ENCODE data around the gene SMIM10L2A.

Gene SMIM10L2A

DNA sequence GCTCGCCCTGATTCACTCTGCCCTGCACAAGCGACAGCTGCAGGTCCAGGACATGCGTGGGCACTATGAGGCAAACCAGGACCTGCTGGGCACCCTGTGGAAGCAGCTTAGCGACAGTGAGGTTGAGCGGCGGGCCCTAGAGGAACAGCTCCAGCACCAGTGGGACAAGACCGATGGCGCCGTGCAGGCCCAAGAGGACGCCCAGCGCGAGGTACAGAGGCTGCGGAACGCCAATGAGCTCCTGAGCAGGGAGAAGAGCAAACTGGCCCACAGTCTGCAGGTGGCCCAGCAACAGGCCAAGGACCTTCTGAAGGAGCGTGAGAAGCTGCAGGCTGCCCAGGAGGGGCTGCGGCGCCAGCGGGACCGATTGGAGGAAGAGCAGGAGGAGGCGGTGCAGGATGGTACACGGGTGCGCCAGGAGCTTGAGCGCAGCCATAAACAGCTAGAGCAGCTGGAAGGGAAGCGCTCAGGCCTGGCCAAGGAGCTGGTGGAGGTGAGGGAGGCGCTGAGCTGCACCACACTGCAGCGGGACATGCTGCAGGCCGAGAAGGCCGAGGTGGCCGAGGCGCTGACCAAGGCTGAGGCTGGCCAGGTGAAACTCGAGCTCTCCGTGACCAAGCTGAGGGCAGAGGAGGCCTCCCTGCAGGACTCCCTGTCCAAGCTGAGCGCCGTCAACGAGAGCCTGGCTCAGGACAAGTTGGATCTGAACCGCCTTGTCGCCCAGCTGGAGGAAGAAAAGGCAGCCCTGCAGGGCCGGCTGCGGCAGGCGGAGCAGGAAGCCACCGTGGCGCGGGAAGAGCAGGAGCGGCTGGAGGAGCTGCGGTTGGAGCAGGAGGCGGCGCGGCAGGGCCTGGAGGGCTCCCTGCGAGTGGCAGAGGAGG, 12.8 kb downstream of the SMIM10L2A start:
- TF ChIP-seq, protein P1, sequence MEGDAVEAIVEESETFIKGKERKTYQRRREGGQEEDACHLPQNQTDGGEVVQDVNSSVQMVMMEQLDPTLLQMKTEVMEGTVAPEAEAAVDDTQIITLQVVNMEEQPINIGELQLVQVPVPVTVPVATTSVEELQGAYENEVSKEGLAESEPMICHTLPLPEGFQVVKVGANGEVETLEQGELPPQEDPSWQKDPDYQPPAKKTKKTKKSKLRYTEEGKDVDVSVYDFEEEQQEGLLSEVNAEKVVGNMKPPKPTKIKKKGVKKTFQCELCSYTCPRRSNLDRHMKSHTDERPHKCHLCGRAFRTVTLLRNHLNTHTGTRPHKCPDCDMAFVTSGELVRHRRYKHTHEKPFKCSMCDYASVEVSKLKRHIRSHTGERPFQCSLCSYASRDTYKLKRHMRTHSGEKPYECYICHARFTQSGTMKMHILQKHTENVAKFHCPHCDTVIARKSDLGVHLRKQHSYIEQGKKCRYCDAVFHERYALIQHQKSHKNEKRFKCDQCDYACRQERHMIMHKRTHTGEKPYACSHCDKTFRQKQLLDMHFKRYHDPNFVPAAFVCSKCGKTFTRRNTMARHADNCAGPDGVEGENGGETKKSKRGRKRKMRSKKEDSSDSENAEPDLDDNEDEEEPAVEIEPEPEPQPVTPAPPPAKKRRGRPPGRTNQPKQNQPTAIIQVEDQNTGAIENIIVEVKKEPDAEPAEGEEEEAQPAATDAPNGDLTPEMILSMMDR (conservative IDR thresholded peaks at IDR 0.05), result no peak

DNA sequence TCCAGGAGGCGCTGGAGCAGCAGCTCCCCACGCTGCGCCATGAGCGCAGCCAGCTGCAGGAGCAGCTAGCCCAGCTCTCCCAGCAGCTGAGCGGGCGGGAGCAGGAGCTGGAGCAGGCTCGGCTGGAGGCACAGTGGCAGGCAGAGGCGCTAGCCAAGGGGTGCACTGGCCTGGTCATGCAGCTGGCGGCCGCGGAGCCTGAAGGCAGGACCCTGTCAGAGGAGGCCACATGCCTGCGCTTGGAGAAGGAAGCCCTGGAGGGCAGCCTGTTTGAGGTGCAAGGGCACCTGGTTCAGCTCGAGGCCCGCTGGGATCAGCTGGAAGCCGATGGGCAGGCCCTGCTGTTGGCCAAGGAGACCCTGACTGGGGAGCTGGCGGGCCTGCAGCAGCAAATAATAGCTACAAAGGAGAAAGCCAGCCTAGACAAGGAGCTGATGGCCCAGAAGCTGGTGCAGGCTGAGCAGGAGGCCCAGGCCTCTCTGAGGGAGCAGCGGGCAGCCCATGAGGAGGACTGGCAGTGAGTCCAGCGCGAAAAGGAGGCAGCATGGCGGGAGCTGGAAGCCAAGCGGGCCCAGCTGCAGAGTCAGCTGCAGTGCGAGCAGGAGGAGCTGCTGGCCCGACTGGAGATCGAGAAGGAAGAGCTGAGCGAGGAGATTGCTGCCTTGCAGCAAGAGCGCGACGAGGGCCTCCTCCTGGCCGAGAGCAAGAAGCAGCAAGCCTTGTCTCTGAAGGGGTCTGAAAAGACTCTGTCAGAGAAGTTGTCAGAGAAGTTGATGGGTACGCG, 13.6 kb downstream of the SMIM10L2A start:
- no peak overlapping the region for H3K27ac ChIP-seq
- TF ChIP-seq, protein P1 (conservative IDR thresholded peaks at IDR 0.05), result no peak

More for the DNA sequence above, 12.8 kb downstream of the SMIM10L2A start:
- no peak overlapping the region for H3K27ac ChIP-seq

- H3K27ac ChIP-seq, result no peak overlapping the region
- TF ChIP-seq, protein P1 (conservative IDR thresholded peaks at IDR 0.05), result no peak
Measured at GRCh38 chrX:135435933-135436332, 14.2 kb downstream of the SMIM10L2A start.

DNA sequence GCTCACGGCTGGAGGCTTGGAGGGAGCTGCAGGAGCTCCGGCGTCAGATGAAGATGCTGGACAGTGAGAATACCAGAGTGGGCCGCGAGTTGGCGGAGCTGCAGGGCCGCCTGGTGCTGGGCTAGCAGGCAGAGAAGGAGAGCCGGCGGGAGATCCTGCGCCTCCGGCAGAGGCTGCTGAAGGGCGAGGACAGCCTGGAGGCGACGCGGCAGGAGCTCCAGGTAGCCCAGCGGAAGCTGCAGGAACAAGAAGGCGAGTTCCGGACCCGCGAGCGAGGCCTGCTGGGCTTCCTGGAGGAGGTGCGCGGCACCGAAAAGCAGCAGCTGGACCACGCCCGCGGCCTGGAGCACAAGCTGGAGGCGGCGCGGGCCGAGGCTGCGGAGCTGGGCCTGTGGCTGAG, 14.7 kb downstream of the SMIM10L2A start:
- TF ChIP-seq, protein P1 (conservative IDR thresholded peaks at IDR 0.05), result no peak
- no peak overlapping the region for H3K27ac ChIP-seq

GRCh38 chrX:135436966-135437866, 15.5 kb downstream of the SMIM10L2A start:
- TF ChIP-seq, protein P1 (conservative IDR thresholded peaks at IDR 0.05), result no peak
- no peak overlapping the region for H3K27ac ChIP-seq

DNA sequence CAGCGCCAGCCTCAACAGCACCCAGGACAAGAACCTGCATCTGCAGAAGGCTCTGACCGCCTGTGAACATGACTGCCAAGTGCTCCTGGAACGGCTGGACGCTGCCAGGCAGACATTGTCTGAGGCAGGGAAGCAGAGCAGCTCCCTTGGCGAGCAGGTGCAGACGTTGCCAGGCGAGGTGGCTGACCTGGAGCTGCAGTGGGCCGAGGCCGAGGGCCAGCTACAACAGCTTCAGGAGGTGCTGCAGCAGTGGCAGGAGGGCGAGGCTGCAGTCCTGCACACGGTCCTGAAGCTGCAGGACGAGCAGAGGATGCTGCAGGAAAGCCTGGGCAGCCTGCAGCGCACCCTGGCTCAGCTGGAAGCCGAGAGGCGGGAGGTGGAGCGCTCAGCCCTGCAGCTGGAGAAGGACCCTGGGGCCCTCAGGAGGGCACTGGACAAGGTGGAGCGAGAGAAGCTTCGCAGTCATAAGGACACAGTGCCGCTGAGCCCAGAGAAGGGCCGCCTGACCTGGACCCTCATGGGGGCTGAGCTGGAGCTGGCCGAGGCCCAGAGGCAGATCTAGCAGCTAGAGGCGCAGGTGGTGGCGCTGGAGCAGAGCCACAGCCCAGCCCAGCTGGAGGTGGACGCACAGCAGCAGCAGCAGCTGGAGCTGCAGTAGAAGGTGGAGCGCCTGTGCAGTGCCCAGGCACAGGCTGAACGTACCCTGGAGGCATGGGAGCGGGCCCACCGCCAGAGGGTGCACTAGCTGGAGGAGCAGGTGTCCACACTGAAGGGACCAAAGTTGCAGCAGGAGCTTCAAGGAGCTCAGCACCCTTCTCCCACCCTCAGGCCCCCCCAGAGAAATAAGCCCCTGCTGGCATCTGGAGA, 16.4 kb downstream of the SMIM10L2A start:
- H3K27ac ChIP-seq, result no peak overlapping the region
- TF ChIP-seq, protein P1 (conservative IDR thresholded peaks at IDR 0.05), result no peak; the same call in 1 of the 2 replicates

Data from VCaP (cell line).